ENCODE data around the gene LZTS2.

LZTS2 gene

DNA sequence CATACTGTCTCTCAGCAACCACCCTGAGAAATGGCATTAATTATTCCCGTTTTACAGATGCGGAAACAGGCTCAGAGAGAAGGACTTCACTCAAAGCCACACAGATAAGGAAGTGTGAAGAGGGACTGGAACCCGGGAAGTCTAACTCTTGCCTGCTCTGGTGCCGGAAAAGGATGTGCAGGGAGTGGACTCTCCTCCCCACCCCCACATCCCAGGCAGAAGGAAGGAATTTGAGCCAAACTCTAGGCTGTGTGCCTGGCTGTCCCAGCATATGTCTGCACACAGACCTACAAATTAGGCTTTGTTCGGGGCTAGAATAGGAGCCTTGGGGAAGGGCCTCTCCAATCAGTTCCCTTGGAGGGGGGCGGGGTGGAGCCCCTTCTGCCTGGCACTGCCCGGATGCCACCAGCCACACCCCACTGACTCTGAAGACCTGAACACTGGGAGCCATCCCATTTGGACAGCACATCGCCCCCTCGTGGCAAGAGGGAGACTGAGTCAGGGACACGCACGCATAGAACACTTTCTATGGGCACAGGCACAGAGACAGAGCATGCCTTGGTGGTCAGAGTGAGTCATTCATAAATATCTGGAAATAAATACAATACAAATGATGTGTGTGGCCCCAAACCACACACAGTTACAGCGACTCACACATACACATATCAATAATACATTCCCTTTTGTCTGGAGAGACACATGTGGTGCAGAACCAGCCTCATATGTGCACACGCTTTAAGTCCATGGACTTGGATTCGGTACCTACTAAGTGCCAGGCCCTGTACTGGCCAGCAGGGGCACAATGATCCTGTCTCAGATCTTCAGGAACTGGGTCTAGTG is 13.1 kb downstream of the LZTS2 start:
- DNase-seq (ENCODE audit: low read depth): no peak
- TF ChIP-seq CTCF (IDR thresholded peaks at IDR 0.05; ENCODE audit: control insufficient read depth, insufficient read depth, low read depth, low read length, missing control alignments): peak; percentile 84
- no peak overlapping the region for H3K4me3 ChIP-seq (ENCODE audit: control insufficient read depth, low read depth, low read length)

GRCh38 chr10:101013365-101013825 is 13.8 kb downstream of the LZTS2 start:
- no peak for TF ChIP-seq CTCF (IDR thresholded peaks at IDR 0.05; ENCODE audit: control insufficient read depth, insufficient read depth, low read depth, low read length, missing control alignments)
- no peak overlapping the region for H3K4me3 ChIP-seq (ENCODE audit: control insufficient read depth, low read depth, low read length)

DNA sequence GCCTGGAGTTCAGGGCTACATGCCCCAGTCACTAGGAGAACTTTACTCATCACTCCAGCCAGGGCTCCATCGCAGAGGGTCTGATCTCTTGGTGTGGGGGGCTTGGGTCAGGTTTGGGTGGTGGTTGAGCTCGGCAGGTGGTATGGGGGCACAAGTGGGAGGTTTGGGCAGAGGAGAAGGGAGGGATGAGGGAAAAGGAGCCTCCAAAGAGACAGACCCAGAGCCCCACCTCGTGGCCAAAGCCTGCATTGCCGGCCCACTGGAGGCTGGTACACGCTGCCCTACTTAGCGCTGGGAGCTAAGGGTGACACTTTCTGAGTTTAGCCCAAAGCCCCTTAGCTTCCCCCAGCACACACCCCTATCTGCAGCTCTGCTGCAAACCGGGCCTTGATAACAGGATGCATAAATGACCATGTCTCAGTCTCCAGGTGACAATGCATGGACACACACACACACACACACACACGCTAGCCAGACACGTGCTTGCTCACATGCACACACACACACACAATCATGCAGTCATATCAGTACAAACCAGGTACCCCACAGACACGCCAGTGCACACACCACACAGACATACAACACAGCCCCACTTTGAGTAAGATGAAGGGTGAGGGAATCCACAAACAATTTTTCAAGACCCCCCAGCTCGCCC is 14.7 kb downstream of the LZTS2 start:
- no peak overlapping the region for H3K4me3 ChIP-seq (ENCODE audit: control insufficient read depth, low read depth, low read length)
- TF ChIP-seq CTCF (IDR thresholded peaks at IDR 0.05; ENCODE audit: control insufficient read depth, insufficient read depth, low read depth, low read length, missing control alignments): peak; percentile 94
- DNase-seq (ENCODE audit: low read depth): no peak

More at GRCh38 chr10:101013365-101013825, 13.8 kb downstream of the LZTS2 start:
- DNase-seq (ENCODE audit: low read depth): no peak

DNA sequence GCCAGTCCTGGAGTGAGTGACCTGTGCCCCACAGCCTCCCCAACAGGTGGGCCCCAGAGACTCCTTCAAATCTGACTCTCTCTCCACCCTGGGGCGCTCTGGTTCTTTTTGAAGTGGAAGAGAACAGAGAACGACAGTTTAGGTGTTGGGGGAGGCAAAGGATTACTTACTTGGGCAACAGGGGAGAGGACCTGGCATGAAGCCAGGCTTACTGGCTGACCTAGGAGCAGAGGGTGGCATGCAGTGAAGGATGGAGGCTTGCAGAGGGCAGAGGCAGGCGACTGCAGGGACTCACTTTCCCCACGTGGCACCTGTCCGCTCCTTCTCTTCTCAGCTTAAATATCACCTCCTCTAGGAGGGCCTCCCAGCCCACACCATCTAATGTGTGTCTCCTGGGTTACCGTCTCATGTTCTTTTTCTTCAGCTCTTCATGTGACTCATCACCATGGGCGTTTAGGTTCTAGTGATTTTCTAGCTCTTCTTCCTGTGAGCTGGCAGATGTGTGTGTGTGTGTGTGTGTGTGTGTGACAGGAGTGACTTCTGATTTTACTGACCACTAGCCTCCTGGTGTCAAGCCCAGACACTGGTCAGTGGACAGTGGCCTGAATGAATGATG is 15.5 kb downstream of the LZTS2 start:
- no peak for TF ChIP-seq CTCF (IDR thresholded peaks at IDR 0.05; ENCODE audit: control insufficient read depth, insufficient read depth, low read depth, low read length, missing control alignments)
- no peak overlapping the region for H3K4me3 ChIP-seq (ENCODE audit: control insufficient read depth, low read depth, low read length)
- DNase-seq (ENCODE audit: low read depth): peak; percentile 85

DNA sequence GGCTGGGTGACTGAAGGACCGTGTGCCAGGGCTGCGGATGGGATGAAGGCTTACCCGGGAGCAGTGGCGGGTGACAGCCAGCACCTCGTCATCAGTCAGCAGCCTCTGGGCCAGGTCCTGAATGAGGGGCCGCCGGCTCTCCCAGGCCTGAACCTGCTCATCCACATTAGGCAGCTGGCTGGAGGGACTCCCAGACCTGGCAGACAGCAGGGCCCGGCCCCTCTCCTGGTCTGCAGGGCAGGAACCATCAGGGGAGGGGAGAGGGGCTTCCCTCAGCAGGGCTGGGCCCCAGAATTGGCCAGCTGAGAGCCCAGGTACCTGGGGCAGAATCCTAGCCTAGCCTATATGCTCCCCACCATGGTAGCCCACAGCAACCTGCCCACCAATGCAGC is 16.0 kb downstream of the LZTS2 start:
- TF ChIP-seq CTCF (IDR thresholded peaks at IDR 0.05; ENCODE audit: control insufficient read depth, insufficient read depth, low read depth, low read length, missing control alignments): no peak
- no peak overlapping the region for H3K4me3 ChIP-seq (ENCODE audit: control insufficient read depth, low read depth, low read length)
- no peak for DNase-seq (ENCODE audit: low read depth)

DNA sequence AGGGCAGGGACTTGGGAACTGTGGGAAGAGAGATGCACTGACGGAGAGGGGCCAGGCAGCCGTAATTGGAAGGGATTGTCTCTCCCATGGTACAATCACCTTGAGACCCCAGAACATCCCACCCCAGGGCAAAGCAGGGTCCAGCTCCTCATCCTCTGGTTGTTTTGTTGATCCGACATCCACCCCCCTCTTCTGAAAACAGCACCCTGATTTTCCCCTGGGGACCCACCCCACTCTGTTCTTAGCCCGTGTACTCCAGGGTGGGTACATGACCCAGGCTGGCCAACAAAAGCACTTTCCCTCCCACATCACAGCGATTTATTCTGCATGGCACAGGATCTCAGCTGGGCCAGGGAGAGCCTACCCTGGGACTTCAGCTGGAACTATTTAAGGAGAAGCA is 17.2 kb downstream of the LZTS2 start:
- no peak for TF ChIP-seq CTCF (IDR thresholded peaks at IDR 0.05; ENCODE audit: control insufficient read depth, insufficient read depth, low read depth, low read length, missing control alignments)
- no peak overlapping the region for H3K4me3 ChIP-seq (ENCODE audit: control insufficient read depth, low read depth, low read length)
- DNase-seq (ENCODE audit: low read depth): no peak

Measured in AG09309 (cell line).